Activated naive CD4-positive, alpha-beta T cell treated with Interleukin-2 at 50 U/mL for 16 hours (primary cell): ENCODE measurements around the gene EXOSC10.

Experiments used
- DNase-seq: peaks from one replicate; pipeline ENCODE4 v3.0.0-alpha.2; 2020

The EXOSC10 gene

GRCh38 chr1:11099310-11100148, at the start of gene EXOSC10:
TSS of gene EXOSC10 (minus strand) at chr1:11099869. CDS start at chr1:11099831, 38 bp downstream.
- DNase-seq, result peak; percentile 95

- no peak for DNase-seq
These were observed 47.6 kb upstream of the EXOSC10 start for GRCh38 chr1:11147197-11147770.

DNA sequence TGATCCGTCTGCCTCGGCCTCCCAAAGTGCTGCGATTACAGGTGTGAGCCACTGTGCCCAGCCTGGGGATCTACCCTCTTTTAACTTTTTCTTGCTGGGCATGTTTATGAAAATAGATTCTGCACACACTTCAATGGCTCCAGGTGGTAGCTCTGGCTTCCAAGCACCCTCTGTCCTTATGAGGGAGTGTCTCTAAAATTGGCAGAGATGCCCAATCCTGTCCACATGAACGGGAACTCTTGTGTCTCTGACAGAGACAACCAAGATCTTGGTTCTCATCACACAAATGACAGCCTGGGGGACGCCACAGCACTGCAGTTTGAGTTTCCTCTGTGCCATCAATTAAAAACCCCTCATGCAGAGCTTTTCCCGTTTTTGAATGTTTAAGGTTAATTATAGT, 46.1 kb upstream of the EXOSC10 start:
- no peak for DNase-seq

GRCh38 chr1:11144570-11145256, 45.0 kb upstream of the EXOSC10 start:
- no peak for DNase-seq

DNA sequence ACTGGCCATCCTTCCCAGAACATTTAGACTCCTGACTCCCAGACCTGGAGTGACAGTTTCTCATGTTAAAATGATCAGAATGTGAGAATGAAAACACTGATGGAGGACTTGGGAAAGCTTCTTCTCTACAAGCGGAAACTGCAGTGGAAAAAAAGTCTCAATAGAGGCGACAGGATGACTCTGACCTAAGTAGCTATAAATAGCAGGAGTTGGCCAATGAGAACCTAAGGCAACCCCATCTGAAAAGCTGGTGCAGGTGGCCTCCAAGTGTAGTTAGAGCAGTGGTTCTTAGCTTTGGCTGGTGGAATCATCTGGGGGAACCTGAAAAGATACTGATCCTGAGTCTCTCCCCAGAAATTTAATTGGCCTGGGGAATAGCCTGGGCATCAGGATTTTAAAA, 44.2 kb upstream of the EXOSC10 start:
- DNase-seq, result no peak

DNA sequence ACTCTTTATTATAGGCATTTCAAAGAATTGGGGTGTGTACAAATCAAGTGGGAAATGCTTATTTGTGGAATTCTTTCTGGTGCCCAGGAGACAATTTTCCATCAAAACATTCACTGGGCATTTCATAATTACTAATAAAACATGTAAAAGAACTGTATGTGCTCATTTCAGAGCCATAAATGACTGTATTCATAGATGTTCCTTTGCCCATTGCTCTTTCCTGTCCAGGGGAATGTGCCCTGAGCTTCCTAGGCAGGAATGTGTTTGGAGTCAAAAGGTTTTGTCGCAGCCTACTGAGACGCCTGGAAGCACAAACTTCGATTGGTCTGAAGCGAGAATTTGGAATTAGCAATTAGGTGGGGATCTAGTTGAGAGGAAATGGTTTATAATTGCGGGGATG, 43.7 kb upstream of the EXOSC10 start:
- DNase-seq, result no peak

DNA sequence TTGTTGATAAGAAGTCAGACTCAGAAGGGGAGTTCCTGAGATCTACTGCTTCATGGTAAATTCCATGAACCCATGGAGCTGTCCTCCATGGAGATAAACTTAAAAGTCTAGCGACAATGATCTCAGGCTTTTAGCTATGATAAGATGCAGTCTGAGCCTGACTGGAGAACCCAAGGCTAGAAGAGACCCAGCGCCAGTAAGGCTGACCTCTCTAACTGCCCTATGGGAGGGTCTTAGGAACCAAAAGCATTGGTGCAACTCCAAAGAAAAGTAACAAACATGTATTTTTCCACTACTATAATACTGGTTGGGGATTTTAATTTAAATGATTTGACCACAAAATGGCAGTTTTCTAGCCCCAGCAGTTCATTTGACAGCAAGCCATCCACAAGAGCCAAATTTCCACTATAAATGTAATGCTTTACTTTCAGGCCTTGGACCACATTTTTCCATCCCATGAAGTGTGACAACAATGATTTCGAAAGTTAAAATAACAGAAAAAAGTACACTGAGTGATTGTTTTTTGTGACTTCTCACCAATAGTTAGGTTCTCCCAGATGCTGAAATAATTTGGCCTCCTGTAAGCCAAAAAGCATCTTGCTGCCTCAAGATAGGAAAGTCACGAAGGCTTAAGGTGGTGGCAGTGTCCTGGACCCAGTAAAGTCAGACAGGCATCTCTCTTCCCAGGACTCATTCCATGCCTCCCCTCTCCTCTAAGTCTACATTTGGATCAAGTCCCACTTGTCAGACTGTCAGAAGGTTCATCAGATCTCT, 43.1 kb upstream of the EXOSC10 start:
- no peak for DNase-seq

DNA sequence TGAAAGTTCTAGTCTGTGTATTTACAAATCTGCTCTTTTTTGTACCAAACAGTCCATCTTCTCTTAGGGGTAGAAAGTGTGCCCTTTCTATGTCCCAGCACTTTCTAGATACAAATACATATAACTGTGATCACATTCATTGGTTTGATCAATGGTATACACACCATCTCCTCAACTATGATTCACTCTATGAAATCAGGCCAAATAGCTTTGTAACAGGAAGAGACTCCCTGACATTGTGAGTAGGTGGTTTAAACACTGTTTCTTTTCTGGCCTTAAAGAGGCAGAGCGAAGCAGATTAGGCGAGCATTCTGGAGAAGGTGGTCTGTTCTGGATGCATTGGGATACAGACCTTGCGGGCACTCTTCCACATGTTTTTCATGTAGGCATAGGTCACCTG, 39.3 kb upstream of the EXOSC10 start:
- DNase-seq, result no peak

DNA sequence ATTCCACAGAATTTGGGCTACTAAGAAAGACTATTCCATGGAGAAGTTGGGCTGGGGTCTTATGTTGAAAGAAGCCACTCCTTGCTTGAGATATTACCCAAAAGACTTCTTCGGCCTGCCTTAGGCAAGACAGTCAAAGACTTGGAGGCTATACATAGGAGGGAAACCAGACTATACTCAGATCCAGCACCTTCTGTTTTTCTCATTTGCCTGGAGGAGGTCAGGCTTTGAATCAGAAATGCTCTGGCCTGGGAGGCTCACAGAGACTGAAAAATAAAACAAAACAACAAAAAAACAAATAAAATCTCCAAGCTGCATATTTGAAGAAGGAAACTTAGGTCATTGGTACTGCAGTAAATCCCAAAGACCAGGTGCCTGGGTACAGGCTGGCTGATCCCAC, 38.4 kb upstream of the EXOSC10 start:
- DNase-seq, result no peak

GRCh38 chr1:11134898-11135266, 35.2 kb upstream of the EXOSC10 start:
- DNase-seq, result no peak

DNA sequence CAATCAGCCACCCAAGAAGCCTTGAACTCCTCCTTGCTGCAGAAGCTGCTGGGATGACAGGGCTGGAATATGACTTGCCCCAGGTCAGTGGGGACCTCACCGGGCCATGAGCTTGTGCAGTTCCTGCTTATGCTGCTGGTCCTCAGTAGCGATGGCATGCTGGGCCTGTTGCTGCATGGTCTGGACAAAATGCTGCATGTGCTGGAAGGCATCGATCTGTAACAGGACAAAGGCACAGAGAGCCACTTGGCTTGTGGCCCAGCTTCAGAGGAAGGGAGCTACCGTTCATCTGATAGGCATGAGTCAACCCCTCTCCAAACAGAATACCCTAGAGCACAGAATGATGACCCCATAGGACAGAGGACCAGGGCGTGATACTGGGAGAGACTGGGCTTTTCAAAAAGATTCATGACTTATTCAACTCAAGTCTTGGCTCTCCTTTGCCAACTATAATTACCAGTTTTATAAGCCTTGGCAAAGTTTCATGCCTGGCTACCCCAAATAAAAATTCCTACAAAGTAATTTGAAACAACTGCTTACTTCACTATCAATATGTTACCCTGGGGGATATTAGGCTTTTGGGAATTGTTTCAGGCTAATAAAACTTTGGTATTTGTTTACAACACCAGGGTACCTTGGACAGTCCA, 34.7 kb upstream of the EXOSC10 start:
- DNase-seq, result no peak

DNA sequence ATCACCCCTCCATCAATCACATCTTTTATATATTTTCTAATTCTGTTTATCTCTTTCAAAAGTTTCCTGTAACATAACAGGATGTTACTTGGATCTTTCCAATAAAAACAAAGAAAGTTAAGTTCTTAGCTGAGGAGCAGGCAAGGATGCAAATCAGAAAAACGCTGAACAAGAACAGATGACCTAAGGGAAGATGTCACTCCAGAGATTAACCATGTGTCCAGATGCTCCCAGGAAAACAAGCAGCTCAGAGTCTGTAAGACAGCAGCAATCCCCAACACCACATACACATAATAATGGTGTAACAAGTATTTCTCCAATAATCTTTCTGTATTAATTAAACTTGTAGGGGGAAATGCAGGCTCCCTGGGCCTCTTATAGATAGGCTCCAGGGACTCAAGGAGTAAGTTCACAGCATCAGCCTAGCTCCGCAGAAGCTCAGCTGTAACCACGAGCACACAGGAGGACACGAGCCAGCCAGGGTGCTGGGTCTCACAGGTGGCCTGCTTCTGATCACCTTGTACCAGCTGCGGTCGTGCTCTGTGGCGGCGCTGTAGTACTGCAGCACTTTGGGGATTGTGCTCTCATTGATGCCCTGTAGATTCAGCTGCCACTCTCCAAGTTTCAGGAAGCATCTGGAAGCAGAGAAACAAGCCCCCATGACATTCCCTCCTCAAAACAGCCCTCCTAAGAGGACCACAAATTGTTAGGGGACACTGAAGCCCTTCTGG, 33.1 kb upstream of the EXOSC10 start:
- DNase-seq, result no peak

DNA sequence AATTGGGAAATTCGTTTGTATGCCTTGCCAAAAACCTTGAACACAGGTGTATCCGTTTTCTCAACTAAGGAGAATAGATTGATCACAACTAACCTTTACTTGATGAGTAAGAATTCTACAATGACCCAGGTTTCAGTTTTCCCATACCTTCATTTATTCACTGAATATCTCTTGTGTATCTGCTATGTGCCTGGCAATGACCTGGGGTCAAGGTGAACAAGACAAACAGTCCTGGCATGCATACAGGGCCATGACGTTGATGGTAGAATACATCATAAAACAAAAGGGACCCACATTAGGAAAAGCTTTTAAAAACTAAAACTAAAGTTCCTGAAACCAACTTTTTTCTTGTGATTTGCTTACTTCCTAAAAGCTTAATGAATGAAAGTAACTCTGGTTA, 32.1 kb upstream of the EXOSC10 start:
- no peak for DNase-seq

GRCh38 chr1:11130406-11130805, 30.7 kb upstream of the EXOSC10 start:
- no peak for DNase-seq

- DNase-seq, result no peak
These were observed 30.2 kb upstream of the EXOSC10 start for GRCh38 chr1:11129649-11130390.

GRCh38 chr1:11126569-11126968, 26.9 kb upstream of the EXOSC10 start:
- DNase-seq, result no peak

DNA sequence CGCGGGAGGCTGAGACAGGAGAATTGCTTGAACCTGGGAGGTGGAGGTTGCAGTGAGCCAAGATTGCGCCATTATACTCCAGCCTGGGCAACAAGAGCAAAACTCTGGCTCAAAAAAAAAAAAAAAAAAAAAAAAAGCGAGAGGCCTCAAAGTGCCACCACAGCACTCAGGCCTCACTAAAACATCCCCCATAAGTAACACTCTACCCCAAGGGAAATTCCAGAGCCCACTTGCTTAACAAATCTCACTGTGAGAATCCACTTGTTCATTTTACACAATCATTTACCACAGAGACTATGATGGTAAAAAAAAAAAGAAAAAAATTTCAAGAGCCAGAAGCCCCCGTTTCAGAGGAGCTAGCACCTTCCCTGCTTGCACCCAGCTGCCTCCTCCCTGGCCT, 26.3 kb upstream of the EXOSC10 start:
- no peak for DNase-seq

- DNase-seq, result no peak
These were observed 25.3 kb upstream of the EXOSC10 start for GRCh38 chr1:11124965-11125364.

GRCh38 chr1:11116318-11116717, 16.6 kb upstream of the EXOSC10 start:
- DNase-seq, result no peak

DNA sequence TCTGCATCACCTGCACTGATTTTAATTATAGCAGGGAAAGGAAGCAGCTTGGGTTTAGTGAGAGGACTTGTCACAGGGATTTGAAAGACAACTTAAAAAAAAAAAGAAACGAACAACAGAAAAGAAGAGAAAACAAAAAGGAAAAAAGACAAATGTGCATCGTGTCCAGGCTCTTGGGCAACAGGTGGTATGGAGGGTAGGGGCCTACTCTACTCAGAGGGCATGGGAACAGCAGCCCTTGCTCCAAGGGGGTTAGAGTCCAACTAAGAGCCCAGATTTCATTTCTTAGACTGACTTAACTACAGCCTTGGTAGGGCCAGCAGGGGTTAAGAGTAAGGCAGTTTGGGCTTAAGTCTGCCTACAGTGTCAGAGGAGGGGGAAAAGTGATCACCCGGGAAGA, 15.3 kb upstream of the EXOSC10 start:
- no peak for DNase-seq

DNA sequence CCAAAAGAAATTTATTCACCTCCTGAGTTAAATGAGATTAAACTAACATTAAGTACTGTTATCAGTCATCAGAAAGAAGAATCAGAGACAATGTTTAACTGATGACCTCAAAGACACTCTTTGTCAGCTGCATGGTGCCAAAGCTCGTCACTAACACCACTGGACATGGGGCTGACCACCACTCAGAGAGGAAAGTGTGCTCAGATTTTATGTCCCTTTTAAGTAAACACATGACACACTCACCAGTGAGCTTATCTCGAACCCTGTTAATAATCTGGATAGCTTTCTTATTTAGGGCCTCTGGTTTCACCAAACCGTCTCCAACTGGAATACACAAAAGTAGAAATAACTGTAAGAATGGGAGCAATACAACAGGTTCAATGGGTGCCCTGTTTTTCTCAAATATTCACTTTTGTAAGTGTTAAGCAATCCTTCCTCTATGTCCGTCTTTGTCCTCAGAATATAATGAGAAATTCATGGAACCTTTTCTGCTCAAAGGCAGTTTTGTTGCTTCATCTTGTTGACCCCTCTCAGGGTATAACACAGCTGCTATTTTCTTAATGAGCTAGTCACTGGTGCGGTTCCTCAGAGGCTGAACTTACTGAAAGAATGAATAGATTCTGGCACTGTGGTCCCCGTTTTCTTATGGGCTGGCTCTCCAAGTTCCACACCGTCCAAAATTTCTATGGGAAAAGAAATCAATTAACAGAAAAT, 9.5 kb upstream of the EXOSC10 start:
- DNase-seq, result no peak
